Colonic mucosa (tissue), 4 donors: ENCODE measurements around the gene HDHD2. TPM values are rescaled to one million over a fixed set of nuclear protein-coding genes. Genes with fewer than 3 reads are reported as not detected.
A peak's percentile ranks its signal among the peaks of the same experiment; 100 is the strongest.

Experiments
- DNase-seq: peaks from one replicate; pipeline ENCODE4 v3.0.0-alpha.2; 2020
- H3K27ac ChIP-seq: fragments of 200-600 bp; one replicate; pipeline ENCODE4 v1.8.0; 2021
- H3K27me3 ChIP-seq: fragments of 200-600 bp; one replicate; pipeline ENCODE4 v1.8.0; 2021
- H3K36me3 ChIP-seq: fragments of 200-600 bp; one replicate; pipeline ENCODE4 v1.8.0; 2021
- H3K4me1 ChIP-seq: fragments of 200-600 bp; one replicate; pipeline ENCODE4 v1.8.0; 2021; ENCODE audit warnings: mild to moderate bottlenecking
- H3K4me3 ChIP-seq: fragments of 200-600 bp; one replicate; pipeline ENCODE4 v1.8.0; 2021
- H3K9ac ChIP-seq, 2 donors: one replicate each; pipeline ENCODE4 v1.7.0; 2013; ENCODE audit warnings: control low read depth in 2 of 2, low read depth in 2 of 2, low read length in 2 of 2
- H3K9me3 ChIP-seq: fragments of 200-600 bp; one replicate; pipeline ENCODE4 v1.8.0; 2021
- intact Hi-C: fragments of 100-400 bp; cut with DNase I; formaldehyde crosslinking; loops from one replicate; pipeline ENCODE4 v1.14.1; 2022
- total RNA-seq, 2 donors: library from RNA; stranded (reverse); fragmentation: NEBNext Ultra II Directional in 1 of 2; extraction: Animal tissue kit (Norgen Biotek cat#: 25700) in 1 of 2; gene quantifications; one replicate each; pipeline ENCODE4 v1.2.1, GENCODE V29; 2021
- TF ChIP-seq, protein P1 (sequence below): fragments of 200-600 bp; IDR thresholded peaks from one replicate; pipeline ENCODE4 v1.8.0; 2022; ENCODE audit warnings: antibody characterized with exemption, mild to moderate bottlenecking
- donor health status: healthy.
- donor health status: DM: no; HTN: no; CAD: no.
- donor health status: DM: no; HTN: no; CAD: no.

The HDHD2 gene
- total RNA-seq, 2 donors from 2014 or later = 24.5 to 33.4 TPM

DNA sequence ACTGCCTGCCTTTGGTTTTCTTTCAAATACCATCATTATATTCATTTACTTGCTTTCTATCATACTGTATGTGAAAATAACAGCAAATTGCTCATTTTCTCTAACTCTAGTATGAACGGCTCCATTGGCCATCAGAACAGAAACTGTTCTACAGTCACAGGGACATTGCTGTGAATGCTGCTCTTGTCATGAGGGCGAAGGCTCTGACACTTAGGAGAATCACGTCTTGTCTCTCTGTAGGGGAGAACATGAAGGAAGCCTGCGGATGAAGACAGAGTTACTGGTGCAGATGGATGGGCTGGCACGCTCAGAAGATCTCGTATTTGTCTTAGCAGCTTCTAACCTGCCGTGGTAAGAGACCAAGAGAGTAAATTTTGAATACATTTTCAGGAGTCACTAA lies 73.2 kb downstream of the HDHD2 start:
- no peak for DNase-seq
- no peaks in the 10 kb centered on the region for H3K36me3 ChIP-seq
- H3K27me3 ChIP-seq = no peaks in the 10 kb centered on the region
- TF ChIP-seq, protein P1, sequence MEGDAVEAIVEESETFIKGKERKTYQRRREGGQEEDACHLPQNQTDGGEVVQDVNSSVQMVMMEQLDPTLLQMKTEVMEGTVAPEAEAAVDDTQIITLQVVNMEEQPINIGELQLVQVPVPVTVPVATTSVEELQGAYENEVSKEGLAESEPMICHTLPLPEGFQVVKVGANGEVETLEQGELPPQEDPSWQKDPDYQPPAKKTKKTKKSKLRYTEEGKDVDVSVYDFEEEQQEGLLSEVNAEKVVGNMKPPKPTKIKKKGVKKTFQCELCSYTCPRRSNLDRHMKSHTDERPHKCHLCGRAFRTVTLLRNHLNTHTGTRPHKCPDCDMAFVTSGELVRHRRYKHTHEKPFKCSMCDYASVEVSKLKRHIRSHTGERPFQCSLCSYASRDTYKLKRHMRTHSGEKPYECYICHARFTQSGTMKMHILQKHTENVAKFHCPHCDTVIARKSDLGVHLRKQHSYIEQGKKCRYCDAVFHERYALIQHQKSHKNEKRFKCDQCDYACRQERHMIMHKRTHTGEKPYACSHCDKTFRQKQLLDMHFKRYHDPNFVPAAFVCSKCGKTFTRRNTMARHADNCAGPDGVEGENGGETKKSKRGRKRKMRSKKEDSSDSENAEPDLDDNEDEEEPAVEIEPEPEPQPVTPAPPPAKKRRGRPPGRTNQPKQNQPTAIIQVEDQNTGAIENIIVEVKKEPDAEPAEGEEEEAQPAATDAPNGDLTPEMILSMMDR = no peak
- H3K4me1 ChIP-seq = no peaks in the 10 kb centered on the region
- no peak overlapping the region for H3K9ac ChIP-seq
- H3K4me3 ChIP-seq = no peak overlapping the region
- H3K9me3 ChIP-seq = no peaks in the 10 kb centered on the region
- H3K27ac ChIP-seq = no peak overlapping the region
- intact Hi-C loops = no loop called here

DNA sequence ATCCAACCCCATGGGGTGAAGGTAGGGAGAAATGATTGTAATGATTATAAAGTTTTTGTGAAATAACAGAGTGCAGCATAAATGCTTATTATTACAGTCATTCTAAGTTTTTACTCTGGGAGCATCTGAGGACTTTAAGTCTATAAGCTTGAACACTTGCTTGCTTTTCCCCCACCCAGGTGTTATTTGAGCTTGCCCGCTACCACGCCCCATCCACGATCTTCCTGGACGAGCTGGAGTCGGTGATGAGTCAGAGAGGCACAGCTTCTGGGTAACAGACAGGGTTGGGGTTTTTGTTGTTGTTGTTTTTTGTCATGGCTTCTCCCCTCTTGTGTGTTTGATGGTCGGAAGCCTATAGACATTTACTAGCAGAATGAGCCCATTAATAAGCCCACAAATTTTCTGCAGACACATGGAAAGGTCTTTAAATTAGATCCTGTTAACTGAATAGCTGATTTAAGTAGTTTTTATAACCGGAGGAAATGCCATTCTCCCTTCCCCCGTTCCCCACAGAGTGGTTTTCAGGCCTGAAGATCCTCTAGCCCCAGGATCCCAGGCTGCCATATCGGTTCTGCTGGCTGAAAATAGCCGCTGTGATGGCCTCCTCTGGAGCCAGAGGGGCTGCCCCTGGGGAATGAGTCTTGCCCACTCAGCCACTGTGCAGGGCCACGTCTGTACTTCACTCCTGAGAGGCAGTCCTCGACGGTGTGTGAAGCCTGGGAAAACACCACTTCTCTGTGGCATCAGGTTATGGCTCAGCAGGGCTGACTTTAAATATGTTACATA lies 75.0 kb downstream of the HDHD2 start:
- intact Hi-C loops = no loop called here
- peak; percentile 31 for DNase-seq
- Histone ChIP-seq H3K27me3 (no peaks in the 10 kb centered on the region), H3K27ac (no peak overlapping the region), H3K4me3 (no peak overlapping the region), H3K36me3 (no peaks in the 10 kb centered on the region), H3K4me1 (no peaks in the 10 kb centered on the region), H3K9me3 (no peaks in the 10 kb centered on the region), H3K9ac (no peak overlapping the region)
- TF ChIP-seq, protein P1 = no peak

DNA sequence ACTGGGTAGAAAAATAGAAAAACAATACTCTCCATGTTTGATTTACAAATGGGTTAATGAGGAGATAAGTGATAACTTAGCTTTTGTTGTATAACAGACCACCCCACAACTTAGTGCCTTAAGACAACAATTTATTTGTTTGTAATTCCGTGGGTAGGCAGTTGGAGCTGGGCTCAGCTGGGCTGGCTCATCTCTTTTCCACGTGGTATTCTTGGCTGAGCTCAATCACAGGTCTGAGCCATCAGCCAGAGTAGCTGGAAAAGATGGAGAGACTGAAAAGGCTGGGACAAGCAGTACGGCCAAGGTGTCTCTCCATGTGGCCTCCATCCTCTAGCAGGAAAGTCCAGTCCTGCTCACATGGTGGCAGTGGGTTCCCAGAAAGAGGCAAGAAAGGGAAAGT lies 82.7 kb downstream of the HDHD2 start:
- H3K4me3 ChIP-seq = no peak overlapping the region
- no peaks in the 10 kb centered on the region for H3K36me3 ChIP-seq
- no peaks in the 10 kb centered on the region for H3K9me3 ChIP-seq
- no peaks in the 10 kb centered on the region for H3K4me1 ChIP-seq
- H3K27ac ChIP-seq = no peak overlapping the region
- no peak for DNase-seq
- intact Hi-C loops = no loop called here
- TF ChIP-seq, protein P1 = no peak
- H3K9ac ChIP-seq = no peak overlapping the region
- no peaks in the 10 kb centered on the region for H3K27me3 ChIP-seq

DNA sequence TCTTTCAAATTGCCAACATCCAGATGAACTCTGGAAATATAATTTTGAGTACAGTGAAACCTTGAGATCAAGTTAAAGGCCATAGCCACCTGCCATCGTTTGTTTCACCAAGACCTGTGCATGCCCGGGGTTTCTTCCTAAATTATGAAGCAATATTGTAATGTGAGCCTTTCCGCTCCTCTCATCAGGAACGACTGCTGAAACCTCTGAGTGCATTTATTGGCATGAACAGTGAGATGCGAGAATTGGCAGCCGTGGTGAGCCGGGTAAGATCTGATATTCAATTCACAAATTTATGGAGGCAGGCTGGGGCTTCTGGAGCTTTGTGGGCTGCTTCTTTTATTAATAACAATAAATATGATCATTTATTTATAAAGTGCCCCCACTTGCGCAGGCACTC lies 87.2 kb downstream of the HDHD2 start:
- intact Hi-C loops = no loop called here
- TF ChIP-seq, protein P1 = no peak
- H3K4me1 ChIP-seq = no peaks in the 10 kb centered on the region

DNA sequence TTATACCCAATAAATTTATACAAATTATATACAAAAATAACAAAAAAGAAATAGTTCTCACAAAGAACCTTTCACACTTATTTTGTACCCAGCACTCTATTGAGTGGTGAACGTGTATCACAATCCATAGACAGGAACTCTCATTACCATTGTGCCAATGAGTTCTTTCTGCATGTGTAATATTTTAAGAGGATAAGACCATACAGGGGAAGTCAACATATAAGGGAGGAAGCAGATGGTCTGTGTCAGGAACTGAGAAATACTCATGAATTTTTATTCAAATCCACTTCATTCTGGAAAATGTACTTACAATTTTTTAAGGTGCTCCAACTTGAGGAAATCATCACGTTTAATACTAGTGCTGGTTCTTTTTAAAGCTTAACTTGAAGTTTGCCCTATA lies 87.8 kb downstream of the HDHD2 start:
- Histone ChIP-seq H3K9me3 (no peaks in the 10 kb centered on the region), H3K4me3 (no peak overlapping the region), H3K9ac (no peak overlapping the region), H3K4me1 (no peaks in the 10 kb centered on the region), H3K27ac (no peak overlapping the region), H3K36me3 (no peaks in the 10 kb centered on the region), H3K27me3 (no peaks in the 10 kb centered on the region)
- intact Hi-C loops = no loop called here
- DNase-seq = no peak
- TF ChIP-seq, protein P1 = no peak

More for the DNA sequence above, 87.2 kb downstream of the HDHD2 start:
- Histone ChIP-seq H3K9me3 (no peaks in the 10 kb centered on the region), H3K4me3 (no peak overlapping the region), H3K9ac (no peak overlapping the region), H3K27me3 (no peaks in the 10 kb centered on the region), H3K27ac (no peak overlapping the region), H3K36me3 (no peaks in the 10 kb centered on the region)
- no peak for DNase-seq

Other genes starting within 250 kb of the HDHD2 start
- 10 to 100 TPM; 29.0 to 42.0 TPM for gene PIAS2, start 233.0 kb downstream of the HDHD2 start, total RNA-seq
- gene KATNAL2, start 232.9 kb downstream of the HDHD2 start, total RNA-seq = 1 to 10 TPM; 1.3 to 2.2 TPM
- not detected for gene ELOA2, start 114.9 kb downstream of the HDHD2 start, total RNA-seq
- gene IER3IP1, start 25.9 kb upstream of the HDHD2 start, total RNA-seq = 10 to 100 TPM; 10.5 to 14.5 TPM
- not detected for gene SKOR2, start 101.2 kb upstream of the HDHD2 start, total RNA-seq